ENCODE results near the gene PABPN1L.

- TF ChIP-seq BACH1 (tag; IDR thresholded peaks at IDR 0.05) (no peak), EP300 (IDR thresholded peaks at IDR 0.05; ENCODE audit: low read length) (no peak), NFIC (IDR thresholded peaks at IDR 0.05) (no peak), CTCF (IDR thresholded peaks at IDR 0.05 in 2 of 3, conservative IDR thresholded peaks at IDR 0.05 in 1 of 3; ENCODE audit: insufficient read depth in 2 of 3, low read depth in 1 of 3, low read length in 3 of 3) (no peak)
Observed at GRCh38 chr16:88830258-88830657, 36.2 kb downstream of the PABPN1L start.

All from K562 (cell line).